ACC112 (cell line): ENCODE measurements around the gene ZMAT1.
"Not testable (repeated sequence)": the region's sequence is repeated elsewhere in the genome, so short reads cannot be mapped to it uniquely, and the experiment has no call there.

Experiments used
- H2AFZ ChIP-seq: fragments of 200-600 bp; sonication (generic); one replicate; pipeline ENCODE4 v1.6.0; 2017; ENCODE audit warnings: antibody characterized with exemption, low read length; ENCODE audit not compliant: unreplicated experiment
- H3K27ac ChIP-seq: fragments of 200-600 bp; sonication (generic); 2 replicates; pipeline ENCODE4 v1.5.1; 2014; ENCODE audit warnings: low read depth, mild to moderate bottlenecking, antibody characterized with exemption, low read length, moderate library complexity
- H3K27me3 ChIP-seq: fragments of 200-600 bp; sonication (generic); 2 replicates; pipeline ENCODE4 v1.6.1; 2014; ENCODE audit warnings: mild to moderate bottlenecking, antibody characterized with exemption, low read length, moderate library complexity, mixed read lengths; ENCODE audit not compliant: insufficient read depth
- H3K36me3 ChIP-seq: fragments of 200-600 bp; sonication (generic); 2 replicates; pipeline ENCODE4 v1.6.1; 2016; ENCODE audit warnings: mild to moderate bottlenecking, antibody characterized with exemption, low read length, moderate library complexity, mixed read lengths; ENCODE audit not compliant: insufficient read depth
- H3K4me1 ChIP-seq: fragments of 200-600 bp; sonication (generic); one replicate; pipeline ENCODE4 v1.6.1; 2016; ENCODE audit warnings: low read length, mixed read lengths; ENCODE audit not compliant: insufficient read depth, unreplicated experiment, control insufficient read depth
- H3K4me3 ChIP-seq: fragments of 200-600 bp; sonication (generic); 2 replicates; pipeline ENCODE4 v1.5.1; 2014; ENCODE audit warnings: mild to moderate bottlenecking, low read depth, low read length
- H3K79me2 ChIP-seq: fragments of 200-600 bp; sonication (generic); one replicate; pipeline ENCODE4 v1.6.0; 2016; ENCODE audit warnings: low read length; ENCODE audit not compliant: control insufficient read depth, unreplicated experiment, insufficient read depth

ZMAT1 gene

DNA sequence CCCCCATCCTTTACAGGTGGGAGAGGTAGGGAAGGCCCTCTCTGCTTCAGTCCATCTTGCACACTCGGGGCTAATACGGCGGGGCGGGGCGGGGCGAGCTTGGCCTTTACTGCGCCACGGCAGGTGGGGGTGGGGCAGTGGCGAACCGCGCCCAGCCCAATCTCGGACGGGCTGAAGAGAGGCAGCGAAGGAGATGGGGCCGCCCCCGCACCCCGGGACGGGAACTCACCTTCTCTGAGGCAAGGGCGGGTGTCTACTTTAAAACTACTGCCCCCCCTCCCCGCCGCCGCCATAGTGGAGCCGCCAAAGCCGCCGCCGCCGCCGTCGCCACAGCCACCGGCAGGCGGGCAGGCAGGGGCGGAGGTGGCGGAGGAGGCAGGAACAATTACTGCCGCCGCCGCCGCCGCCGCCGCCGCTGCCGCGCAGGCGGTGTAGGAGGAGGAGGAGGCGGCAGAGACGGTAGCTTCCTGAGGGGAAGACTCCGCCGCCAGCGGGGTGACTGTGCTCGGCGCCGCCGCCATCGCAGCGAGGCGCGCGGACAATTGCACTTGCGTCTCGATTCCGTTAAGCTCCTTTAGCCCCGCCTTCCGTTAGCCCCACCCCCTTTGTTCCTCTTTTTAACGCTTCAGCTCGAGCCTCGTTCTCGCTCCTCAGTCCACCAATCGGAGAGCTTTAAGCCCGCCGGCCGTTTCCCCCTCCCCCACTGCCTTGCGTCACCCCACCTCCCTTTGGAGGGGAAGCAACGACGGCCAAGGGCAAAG, at the start of gene ZMAT1:
TSS of gene ZMAT1 (minus strand) at position 540 of the 761 bp plus-strand sequence. CDS start at position 521, 19 bp downstream.
- Histone ChIP-seq H3K27me3 (no peaks in the 10 kb centered on the region), H3K4me3 (peak within 1 kb of the TSS; percentile 77), H3K27ac (peak within 1 kb of the TSS; percentile 57; the same call in 1 of the 2 replicates), H3K79me2 (no peaks in the 10 kb centered on the region), H3K36me3 (no peaks in the 10 kb centered on the region), H2AFZ (peak within 1 kb of the TSS; percentile 34), H3K4me1 (no peaks in the 10 kb centered on the region)

DNA sequence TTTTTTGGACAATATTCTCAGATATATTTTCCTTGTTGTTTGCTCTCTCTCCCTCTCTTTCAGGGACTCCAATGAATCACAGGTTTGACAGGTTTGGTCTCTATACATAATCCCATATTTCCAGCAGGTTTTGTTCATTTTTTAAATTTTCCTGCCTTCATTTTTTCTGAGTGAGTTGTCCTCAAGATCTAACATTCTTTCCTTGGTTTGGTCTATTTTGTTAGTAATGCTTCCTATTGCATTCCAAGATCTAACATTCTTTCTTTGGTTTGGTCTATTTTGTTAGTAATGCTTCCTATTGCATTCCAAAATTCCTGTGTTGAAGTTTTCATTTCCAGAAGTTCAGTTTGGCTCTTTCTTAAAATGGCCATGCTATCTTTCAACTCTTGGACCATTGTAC, 45.3 kb upstream of the ZMAT1 start:
- Histone ChIP-seq H3K4me3 (no peak overlapping the region), H3K36me3 (no peaks in the 10 kb centered on the region), H3K27ac (no peak overlapping the region), H2AFZ (no peak overlapping the region), H3K27me3 (no peaks in the 10 kb centered on the region), H3K4me1 (no peaks in the 10 kb centered on the region), H3K79me2 (no peaks in the 10 kb centered on the region)

DNA sequence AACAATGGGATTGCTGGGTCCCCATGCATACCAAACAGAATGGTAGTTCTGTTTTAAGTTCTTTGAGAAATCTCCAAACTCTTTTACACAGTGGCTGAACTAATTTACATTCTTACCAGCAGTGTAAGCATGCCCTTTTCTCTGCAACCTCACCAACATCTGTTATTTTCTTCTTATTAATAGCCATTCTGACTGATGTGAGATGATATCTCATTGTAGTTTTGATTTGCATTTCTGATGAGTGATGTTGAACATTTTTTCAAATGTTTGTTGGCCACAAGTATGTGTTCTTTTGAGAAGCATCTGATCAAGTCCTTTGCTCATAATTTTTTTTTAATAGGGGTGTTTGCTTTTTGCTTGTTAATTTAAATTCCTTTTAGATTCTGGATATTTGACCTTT, 41.2 kb upstream of the ZMAT1 start:
- no peaks in the 10 kb centered on the region for H3K79me2 ChIP-seq
- H3K4me1 ChIP-seq, result no peaks in the 10 kb centered on the region
- no peaks in the 10 kb centered on the region for H3K36me3 ChIP-seq
- H3K27ac ChIP-seq, result no peak overlapping the region
- H3K27me3 ChIP-seq, result no peaks in the 10 kb centered on the region
- H2AFZ ChIP-seq, result no peak overlapping the region
- H3K4me3 ChIP-seq, result no peak overlapping the region

DNA sequence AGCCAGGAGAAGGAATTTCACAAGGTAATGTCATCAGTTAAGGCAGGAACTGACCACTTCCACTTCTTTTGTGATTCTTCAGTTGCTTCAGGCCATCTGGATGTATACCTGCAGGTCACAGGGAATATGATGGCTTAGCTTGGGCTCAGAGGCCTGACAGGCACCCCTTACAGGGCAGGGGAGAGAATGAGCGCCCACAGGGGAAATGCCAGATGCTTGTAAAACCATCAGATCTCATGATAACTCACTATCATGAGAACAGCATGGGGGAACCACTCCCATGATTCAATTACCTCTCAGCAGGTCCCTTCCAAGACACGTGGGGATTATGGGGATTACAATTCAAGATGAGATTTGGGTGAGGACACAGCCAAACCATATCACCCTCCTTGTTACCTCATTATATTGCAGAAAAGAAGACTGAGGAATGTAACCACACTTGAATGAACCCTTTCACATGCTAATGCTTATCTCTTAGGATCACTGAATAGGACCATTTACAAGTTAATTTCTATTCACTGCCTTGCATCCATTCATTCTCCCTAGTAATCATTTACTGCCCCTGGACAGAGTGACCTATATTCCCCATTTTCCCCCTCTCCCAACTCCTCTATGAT, 33.2 kb upstream of the ZMAT1 start:
- H3K4me1 ChIP-seq, H3K79me2 ChIP-seq, H3K36me3 ChIP-seq, H3K27me3 ChIP-seq, H3K4me3 ChIP-seq, H2AFZ ChIP-seq, H3K27ac ChIP-seq: not testable (repeated sequence)

DNA sequence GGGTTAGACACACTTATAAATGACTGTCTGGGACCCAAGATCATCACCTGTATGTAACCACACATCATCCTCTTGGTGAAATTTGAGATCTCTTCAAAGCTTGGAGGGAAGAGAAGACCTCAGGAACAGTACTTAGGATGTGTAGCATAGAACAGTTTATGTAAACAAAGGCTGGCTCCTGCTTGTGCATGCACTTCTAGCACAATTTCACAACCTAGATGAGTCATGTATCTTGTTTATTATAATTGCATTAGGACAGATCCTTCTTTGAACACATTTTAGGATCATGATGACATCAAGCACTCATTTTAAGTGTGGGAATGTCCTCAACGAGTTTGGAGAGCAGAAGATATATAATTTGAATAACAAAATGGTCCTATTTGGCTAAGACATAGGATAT, 26.3 kb upstream of the ZMAT1 start:
- Histone ChIP-seq H3K27ac (peak overlapping the region; percentile 29; the same call in 1 of the 2 replicates), H3K36me3 (no peaks in the 10 kb centered on the region), H3K79me2 (no peaks in the 10 kb centered on the region), H3K4me1 (peaks cover 7% of the 10 kb centered on the region), H3K27me3 (0 out of 2 replicates have a peak, but pooled peaks cover 4% of the 10 kb centered on the region), H3K4me3 (no peak overlapping the region), H2AFZ (no peak overlapping the region)

DNA sequence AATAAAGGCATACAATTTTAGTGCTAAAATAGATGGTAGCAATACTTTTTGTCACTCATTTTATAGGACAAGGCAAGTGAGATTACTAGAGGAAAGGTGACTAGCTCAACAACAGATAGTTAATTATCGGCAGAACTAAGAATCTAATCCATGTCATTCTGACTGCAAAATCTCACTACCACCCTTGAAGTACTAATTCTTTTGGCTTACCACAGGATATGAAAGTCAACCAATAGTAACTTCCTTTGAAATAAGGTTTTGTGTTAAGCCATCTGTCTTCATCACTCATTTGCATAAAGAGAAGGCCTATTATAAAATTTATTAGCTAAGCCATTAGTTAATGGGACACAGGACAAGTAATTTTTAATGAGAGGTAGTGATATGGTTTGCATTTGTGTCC, 25.3 kb upstream of the ZMAT1 start:
- H2AFZ ChIP-seq, result no peak overlapping the region
- no peak overlapping the region for H3K4me3 ChIP-seq
- H3K36me3 ChIP-seq, result no peaks in the 10 kb centered on the region
- no peaks in the 10 kb centered on the region for H3K79me2 ChIP-seq
- H3K27ac ChIP-seq, result no peak overlapping the region
- 0 out of 2 replicates have a peak, but pooled peaks cover 4% of the 10 kb centered on the region for H3K27me3 ChIP-seq
- H3K4me1 ChIP-seq, result peaks cover 7% of the 10 kb centered on the region

DNA sequence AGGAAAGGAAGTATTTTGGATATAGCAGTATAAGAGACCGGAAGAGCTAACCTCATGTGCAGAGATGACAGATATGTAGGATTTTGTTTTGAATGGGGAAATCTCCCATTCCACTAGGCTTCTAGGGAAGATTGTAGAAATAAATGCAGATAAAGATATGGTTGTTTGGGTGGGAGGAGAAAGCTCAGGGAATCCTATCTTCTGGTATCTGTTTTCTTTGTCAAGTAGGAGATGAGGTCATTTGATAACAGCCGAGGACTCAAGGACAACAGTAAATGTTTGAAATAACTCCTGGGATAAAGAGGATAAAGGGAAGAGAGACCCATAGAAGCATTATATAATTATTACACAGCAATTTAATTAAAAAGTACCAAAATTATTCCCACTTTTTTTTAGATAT, 24.7 kb upstream of the ZMAT1 start:
- Histone ChIP-seq H3K79me2 (no peaks in the 10 kb centered on the region), H3K4me1 (peaks cover 7% of the 10 kb centered on the region), H3K4me3 (no peak overlapping the region), H3K36me3 (no peaks in the 10 kb centered on the region), H3K27me3 (0 out of 2 replicates have a peak, but pooled peaks cover 4% of the 10 kb centered on the region), H3K27ac (no peak overlapping the region), H2AFZ (no peak overlapping the region)

DNA sequence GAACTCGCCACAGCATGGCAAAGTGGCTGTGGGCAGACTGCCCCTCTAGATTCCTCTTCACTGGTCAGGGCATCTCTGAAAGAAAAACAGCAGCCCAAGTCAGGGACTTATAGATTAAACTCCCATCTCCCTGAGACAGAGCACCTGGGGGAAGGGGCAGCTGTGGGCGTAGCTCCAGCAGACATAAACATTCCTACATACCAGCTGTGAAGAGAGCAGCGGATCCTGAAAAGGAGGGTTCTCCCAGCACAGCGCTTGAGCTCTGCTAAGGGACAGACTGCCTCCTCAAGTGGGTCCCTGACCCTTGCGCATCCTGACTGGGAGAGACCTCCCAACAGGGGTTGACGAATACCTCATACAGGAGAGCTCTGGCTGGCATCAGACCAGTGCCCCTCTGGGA, 18.8 kb upstream of the ZMAT1 start:
- Histone ChIP-seq H3K27ac (no peak overlapping the region), H3K4me1 (no peaks in the 10 kb centered on the region), H2AFZ (no peak overlapping the region), H3K27me3 (peaks cover 7% of the 10 kb centered on the region; the same call in 1 of the 2 replicates), H3K4me3 (no peak overlapping the region), H3K79me2 (no peaks in the 10 kb centered on the region), H3K36me3 (no peaks in the 10 kb centered on the region)

DNA sequence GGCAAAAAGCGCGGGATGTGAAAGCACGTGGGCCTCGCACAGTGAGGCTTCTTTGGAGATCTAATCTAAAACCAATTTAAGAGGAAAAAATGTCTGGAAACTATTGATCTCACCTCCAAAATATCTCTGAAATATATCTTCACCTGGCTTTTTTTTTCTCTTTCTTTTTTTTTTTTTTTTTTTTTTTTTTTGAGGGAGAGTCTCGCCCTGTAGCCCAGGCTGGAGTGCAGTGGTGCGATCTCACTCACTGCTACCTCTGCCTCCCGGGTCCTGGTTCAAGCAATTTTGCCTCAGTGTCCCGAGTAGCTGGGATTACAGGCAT, 383 bp upstream of the ZMAT1 start:
- no peaks in the 10 kb centered on the region for H3K27me3 ChIP-seq
- 0 out of 2 replicates have a peak overlapping the region, but pooled peaks have one; percentile 57 for H3K27ac ChIP-seq
- H2AFZ ChIP-seq, result no peak overlapping the region
- no peaks in the 10 kb centered on the region for H3K4me1 ChIP-seq
- H3K36me3 ChIP-seq, result no peaks in the 10 kb centered on the region
- H3K79me2 ChIP-seq, result no peaks in the 10 kb centered on the region
- H3K4me3 ChIP-seq, result peak overlapping the region; percentile 77

DNA sequence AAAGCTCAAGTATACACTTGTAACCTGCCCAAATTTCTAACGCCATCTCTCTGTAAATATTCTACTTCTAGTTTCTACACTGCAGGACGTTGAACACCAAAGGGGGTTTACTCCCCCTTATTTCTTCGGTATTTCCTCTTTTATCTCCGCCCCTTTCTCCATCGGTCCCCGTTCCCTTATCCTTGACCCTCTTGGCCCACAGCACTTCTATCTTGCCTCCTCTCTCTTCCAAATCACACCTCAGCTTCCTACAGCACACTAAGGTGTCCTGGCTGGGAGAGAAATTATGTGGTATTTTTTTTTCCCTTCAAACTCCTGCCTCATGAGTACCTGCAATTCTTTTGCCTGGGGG, 715 bp downstream of the ZMAT1 start:
- H3K4me3 ChIP-seq, result peak overlapping the region; percentile 77

DNA sequence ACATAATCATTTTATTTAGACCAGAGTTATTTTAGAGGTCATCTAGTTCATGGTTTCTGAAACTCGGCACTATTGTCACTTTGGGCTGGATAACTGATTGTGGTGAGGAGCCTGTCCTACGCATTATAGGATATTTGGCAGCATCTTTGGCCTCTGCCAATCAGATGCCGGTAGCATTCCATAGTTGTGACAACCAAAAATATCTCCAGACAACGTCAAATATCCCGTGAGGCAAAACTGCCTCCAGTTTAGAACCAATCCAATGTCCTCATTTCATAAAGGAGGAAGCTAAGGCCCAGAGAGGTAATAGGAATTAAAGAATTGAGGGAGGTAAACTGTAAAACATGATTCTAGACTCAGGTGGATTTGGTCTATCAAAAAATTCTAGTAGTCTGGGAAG, 6.1 kb downstream of the ZMAT1 start:
- Histone ChIP-seq H3K36me3 (no peaks in the 10 kb centered on the region), H2AFZ (no peak overlapping the region), H3K4me1 (no peaks in the 10 kb centered on the region), H3K27ac (no peak overlapping the region), H3K27me3 (no peaks in the 10 kb centered on the region), H3K79me2 (no peaks in the 10 kb centered on the region), H3K4me3 (no peak overlapping the region)

More for the DNA sequence above, 715 bp downstream of the ZMAT1 start:
- Histone ChIP-seq H2AFZ (peak overlapping the region; percentile 34), H3K27me3 (no peaks in the 10 kb centered on the region), H3K36me3 (no peaks in the 10 kb centered on the region), H3K27ac (no peak overlapping the region), H3K4me1 (no peaks in the 10 kb centered on the region), H3K79me2 (no peaks in the 10 kb centered on the region)
